ENCODE results near the gene SLC25A21. TPM values are rescaled to one million over a fixed set of nuclear protein-coding genes. Genes with fewer than 3 reads are reported as not detected.

SLC25A21 gene
- polyA plus RNA-seq, 4 donors = 0.22 to 1.4 (median 0.97) TPM

DNA sequence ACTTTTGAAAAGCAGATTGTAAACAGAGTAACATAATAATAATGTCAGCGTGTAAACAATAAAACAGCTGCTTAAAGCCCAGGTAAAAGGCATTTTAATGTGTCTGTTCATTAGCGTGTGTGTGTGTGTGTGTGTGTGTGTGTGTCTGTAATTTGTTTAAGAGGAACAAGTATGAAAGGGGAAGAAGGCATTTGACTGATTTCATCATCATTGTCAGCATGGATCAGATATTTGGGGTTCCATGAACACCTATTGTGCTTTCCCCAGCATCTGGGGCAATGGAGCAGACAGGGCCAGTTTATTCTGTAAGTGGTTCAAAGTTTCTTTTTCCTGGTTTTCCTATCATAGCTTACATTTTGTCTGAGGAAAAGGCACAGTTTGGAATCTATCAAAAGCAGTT lies 28.9 kb downstream of the SLC25A21 start:
- Histone ChIP-seq H3K27ac (ENCODE audit: low read depth in 1 of 3, low read length in 2 of 3) (no peak overlapping the region), H3K27me3 (ENCODE audit: control insufficient read depth in 3 of 3, insufficient read depth in 3 of 3, low read length in 3 of 3) (peaks cover 0 to 2% (median 0%) of the 10 kb centered on the region in 3 donors), H3K4me1 (ENCODE audit: control insufficient read depth in 3 of 3, insufficient read depth in 2 of 3, low read depth in 1 of 3, low read length in 2 of 3) (no peaks in the 10 kb centered on the region), H3K4me3 (ENCODE audit: low read depth in 1 of 3, low read length in 3 of 3) (no peak overlapping the region), H3K9me3 (ENCODE audit: control insufficient read depth in 2 of 2, insufficient read depth in 1 of 2, low read depth in 1 of 2, low read length in 1 of 2) (no peaks in the 10 kb centered on the region), H3K36me3 (ENCODE audit: control insufficient read depth in 3 of 3, insufficient read depth in 2 of 3, low read depth in 1 of 3, low read length in 3 of 3) (no peaks in the 10 kb centered on the region)
- WGBS, 3 donors = 71 to 82% (median 74%) methylated on average over 2 of the region's 2 CpGs
- FAIRE-seq (no peak), DNase-seq (no peak)

DNA sequence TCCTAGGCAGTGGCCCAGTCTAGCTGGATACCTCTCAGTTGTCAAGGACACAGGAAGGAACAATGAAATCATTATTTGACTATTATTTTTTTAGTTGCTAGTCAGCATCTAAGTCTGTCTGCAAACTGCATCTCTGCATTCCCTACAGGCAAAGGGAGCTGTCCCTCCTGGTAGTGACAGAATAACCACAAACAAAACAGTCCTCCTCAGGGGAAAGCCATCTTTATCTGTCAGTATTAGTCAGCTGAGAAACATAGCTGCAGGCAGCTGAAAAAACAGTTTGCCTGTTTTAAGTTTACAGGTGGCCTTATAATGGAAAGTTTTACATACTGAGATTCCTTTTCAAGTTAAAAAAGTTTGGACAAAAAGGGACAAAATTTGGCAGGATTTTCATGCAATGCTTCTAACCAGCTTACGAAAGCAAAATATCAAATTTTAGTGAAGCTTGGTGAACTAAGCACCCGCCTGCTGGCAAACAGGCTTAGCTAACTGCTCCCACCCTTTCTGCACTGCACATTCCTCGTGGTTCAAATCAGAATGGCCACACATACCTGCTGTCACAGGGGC lies 29.5 kb downstream of the SLC25A21 start:
- FAIRE-seq (no peak), DNase-seq (no peak)
- no peak overlapping the region for H3K27ac ChIP-seq (ENCODE audit: low read depth in 1 of 3, low read length in 2 of 3)
- no peaks in the 10 kb centered on the region for H3K4me1 ChIP-seq (ENCODE audit: control insufficient read depth in 3 of 3, insufficient read depth in 2 of 3, low read depth in 1 of 3, low read length in 2 of 3)
- H3K9me3 ChIP-seq (ENCODE audit: control insufficient read depth in 2 of 2, insufficient read depth in 1 of 2, low read depth in 1 of 2, low read length in 1 of 2) = no peaks in the 10 kb centered on the region
- peaks cover 0 to 2% (median 0%) of the 10 kb centered on the region in 3 donors for H3K27me3 ChIP-seq (ENCODE audit: control insufficient read depth in 3 of 3, insufficient read depth in 3 of 3, low read length in 3 of 3)
- no peaks in the 10 kb centered on the region for H3K36me3 ChIP-seq (ENCODE audit: control insufficient read depth in 3 of 3, insufficient read depth in 2 of 3, low read depth in 1 of 3, low read length in 3 of 3)
- WGBS, 3 donors = 66 to 73% (median 71%) methylated on average over 3 of the region's 3 CpGs
- no peak overlapping the region for H3K4me3 ChIP-seq (ENCODE audit: low read depth in 1 of 3, low read length in 3 of 3)

DNA sequence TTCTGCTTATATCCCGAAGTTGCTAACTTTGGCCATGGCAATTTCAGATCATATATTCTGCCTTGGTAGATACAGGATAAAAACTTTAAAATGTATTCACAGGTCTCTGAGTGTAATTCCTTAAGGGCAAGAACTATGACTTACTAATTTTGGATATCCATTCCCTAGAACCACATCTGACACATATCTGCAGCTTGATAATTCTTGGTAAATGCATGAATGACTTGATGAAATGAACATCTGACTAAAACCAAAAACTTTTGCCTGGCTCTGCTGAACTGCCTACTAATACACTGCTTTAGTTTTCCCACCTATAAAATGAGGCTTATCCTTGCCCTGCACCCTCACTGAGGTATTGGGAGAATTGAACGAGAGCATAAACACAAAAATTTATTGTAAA lies 32.2 kb downstream of the SLC25A21 start:
- 80 to 94% (median 87%) methylated on average over 2 of the region's 2 CpGs for WGBS, 3 donors
- Histone ChIP-seq H3K4me3 (ENCODE audit: low read depth in 1 of 3, low read length in 3 of 3) (no peak overlapping the region), H3K36me3 (ENCODE audit: control insufficient read depth in 3 of 3, insufficient read depth in 2 of 3, low read depth in 1 of 3, low read length in 3 of 3) (no peaks in the 10 kb centered on the region), H3K9me3 (ENCODE audit: control insufficient read depth in 2 of 2, insufficient read depth in 1 of 2, low read depth in 1 of 2, low read length in 1 of 2) (no peaks in the 10 kb centered on the region), H3K27ac (ENCODE audit: low read depth in 1 of 3, low read length in 2 of 3) (no peak overlapping the region), H3K27me3 (ENCODE audit: control insufficient read depth in 3 of 3, insufficient read depth in 3 of 3, low read length in 3 of 3) (peaks cover 0 to 2% (median 0%) of the 10 kb centered on the region in 3 donors), H3K4me1 (ENCODE audit: control insufficient read depth in 3 of 3, insufficient read depth in 2 of 3, low read depth in 1 of 3, low read length in 2 of 3) (no peaks in the 10 kb centered on the region)
- DNase-seq (no peak), FAIRE-seq (no peak)

DNA sequence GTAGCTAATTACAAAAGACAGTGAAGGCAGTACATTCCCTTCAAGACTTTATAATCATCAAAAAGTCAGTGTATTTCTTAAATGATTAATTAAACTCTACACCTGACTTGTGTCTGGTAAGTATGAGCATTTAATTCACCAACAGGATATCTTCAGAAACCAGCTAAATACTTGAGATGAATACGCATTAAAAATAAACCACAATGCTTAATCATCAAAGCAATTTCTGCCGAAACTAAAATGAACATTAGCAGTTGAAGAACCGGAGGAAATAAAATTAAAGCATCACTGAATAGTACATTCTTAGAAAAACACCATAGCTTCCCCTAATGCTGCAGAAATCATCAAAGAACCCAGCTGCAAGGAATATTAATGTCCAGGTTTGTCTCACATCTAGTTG lies 32.7 kb downstream of the SLC25A21 start:
- no peak for FAIRE-seq
- H3K27ac ChIP-seq (ENCODE audit: low read depth in 1 of 3, low read length in 2 of 3) = no peak overlapping the region
- H3K9me3 ChIP-seq (ENCODE audit: control insufficient read depth in 2 of 2, insufficient read depth in 1 of 2, low read depth in 1 of 2, low read length in 1 of 2) = no peaks in the 10 kb centered on the region
- no peaks in the 10 kb centered on the region for H3K36me3 ChIP-seq (ENCODE audit: control insufficient read depth in 3 of 3, insufficient read depth in 2 of 3, low read depth in 1 of 3, low read length in 3 of 3)
- no peaks in the 10 kb centered on the region for H3K4me1 ChIP-seq (ENCODE audit: control insufficient read depth in 3 of 3, insufficient read depth in 2 of 3, low read depth in 1 of 3, low read length in 2 of 3)
- no peak for DNase-seq
- H3K27me3 ChIP-seq (ENCODE audit: control insufficient read depth in 3 of 3, insufficient read depth in 3 of 3, low read length in 3 of 3) = peaks cover 0 to 2% (median 0%) of the 10 kb centered on the region in 3 donors
- no peak overlapping the region for H3K4me3 ChIP-seq (ENCODE audit: low read depth in 1 of 3, low read length in 3 of 3)
- WGBS, 3 donors = 79 to 89% (median 84%) methylated on average over 3 of the region's 3 CpGs

DNA sequence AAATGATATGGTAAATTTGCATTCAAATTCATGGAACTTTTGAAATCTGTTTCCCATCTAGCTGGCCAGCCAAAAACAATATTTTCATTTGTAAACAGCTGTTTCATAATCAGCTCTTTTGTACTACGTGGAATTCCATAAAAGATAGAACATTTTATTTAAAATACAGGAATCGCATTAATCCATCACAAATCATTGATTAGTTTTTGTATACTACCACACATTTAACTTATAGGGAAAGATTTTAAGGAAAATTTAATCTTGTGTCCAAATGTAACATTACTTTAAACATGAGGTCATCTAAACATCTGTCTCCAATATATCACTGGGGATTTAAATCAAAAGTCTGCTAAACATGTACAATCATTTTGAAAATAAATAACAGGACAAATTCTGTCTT lies 33.5 kb downstream of the SLC25A21 start:
- Histone ChIP-seq H3K27me3 (ENCODE audit: control insufficient read depth in 3 of 3, insufficient read depth in 3 of 3, low read length in 3 of 3) (peaks cover 0 to 2% (median 0%) of the 10 kb centered on the region in 3 donors), H3K4me3 (ENCODE audit: low read depth in 1 of 3, low read length in 3 of 3) (no peak overlapping the region), H3K36me3 (ENCODE audit: control insufficient read depth in 3 of 3, insufficient read depth in 2 of 3, low read depth in 1 of 3, low read length in 3 of 3) (no peaks in the 10 kb centered on the region), H3K4me1 (ENCODE audit: control insufficient read depth in 3 of 3, insufficient read depth in 2 of 3, low read depth in 1 of 3, low read length in 2 of 3) (no peaks in the 10 kb centered on the region), H3K9me3 (ENCODE audit: control insufficient read depth in 2 of 2, insufficient read depth in 1 of 2, low read depth in 1 of 2, low read length in 1 of 2) (no peaks in the 10 kb centered on the region), H3K27ac (ENCODE audit: low read depth in 1 of 3, low read length in 2 of 3) (no peak overlapping the region)
- FAIRE-seq (no peak), DNase-seq (no peak)
- 69 to 92% (median 84%) methylated on average over 2 of the region's 2 CpGs for WGBS, 3 donors

DNA sequence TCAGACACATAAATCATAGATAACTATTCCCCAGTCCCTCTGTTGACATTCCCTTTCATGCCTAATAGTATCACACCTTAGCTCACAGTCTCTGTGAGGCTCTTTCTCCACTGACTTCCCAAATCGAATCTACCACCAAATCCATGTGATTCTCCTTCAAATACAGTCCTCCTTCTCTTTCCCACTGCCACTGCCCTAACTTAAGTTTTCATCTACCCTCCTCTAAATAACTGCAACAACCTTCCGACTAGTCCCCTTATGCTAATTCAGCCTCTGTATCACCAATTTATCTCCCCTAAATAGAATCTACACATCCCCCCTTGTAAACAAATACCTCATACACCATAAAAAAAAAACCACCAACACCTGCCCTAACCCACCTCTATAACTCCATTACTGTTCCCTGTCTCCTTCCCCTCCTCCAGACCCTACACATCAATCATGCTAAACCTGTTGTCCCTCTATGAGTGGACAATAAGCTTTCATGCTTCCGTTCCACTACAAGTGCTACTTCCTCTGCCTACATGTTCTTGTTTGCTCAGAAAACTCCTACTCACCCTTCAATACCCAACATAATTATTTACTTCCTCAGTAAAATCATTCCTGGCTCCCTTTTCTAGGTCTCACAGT lies 39.0 kb downstream of the SLC25A21 start:
- Histone ChIP-seq H3K27ac (ENCODE audit: low read depth in 1 of 3, low read length in 2 of 3) (no peak overlapping the region), H3K27me3 (ENCODE audit: control insufficient read depth in 3 of 3, insufficient read depth in 3 of 3, low read length in 3 of 3) (peaks cover 0 to 3% (median 0%) of the 10 kb centered on the region in 3 donors), H3K4me3 (ENCODE audit: low read depth in 1 of 3, low read length in 3 of 3) (no peak overlapping the region), H3K9me3 (ENCODE audit: control insufficient read depth in 2 of 2, insufficient read depth in 1 of 2, low read depth in 1 of 2, low read length in 1 of 2) (no peaks in the 10 kb centered on the region), H3K4me1 (ENCODE audit: control insufficient read depth in 3 of 3, insufficient read depth in 2 of 3, low read depth in 1 of 3, low read length in 2 of 3) (no peaks in the 10 kb centered on the region), H3K36me3 (ENCODE audit: control insufficient read depth in 3 of 3, insufficient read depth in 2 of 3, low read depth in 1 of 3, low read length in 3 of 3) (no peaks in the 10 kb centered on the region)
- 79 to 88% (median 85%) methylated on average over 3 of the region's 3 CpGs for WGBS, 3 donors
- DNase-seq (no peak), FAIRE-seq (no peak)

DNA sequence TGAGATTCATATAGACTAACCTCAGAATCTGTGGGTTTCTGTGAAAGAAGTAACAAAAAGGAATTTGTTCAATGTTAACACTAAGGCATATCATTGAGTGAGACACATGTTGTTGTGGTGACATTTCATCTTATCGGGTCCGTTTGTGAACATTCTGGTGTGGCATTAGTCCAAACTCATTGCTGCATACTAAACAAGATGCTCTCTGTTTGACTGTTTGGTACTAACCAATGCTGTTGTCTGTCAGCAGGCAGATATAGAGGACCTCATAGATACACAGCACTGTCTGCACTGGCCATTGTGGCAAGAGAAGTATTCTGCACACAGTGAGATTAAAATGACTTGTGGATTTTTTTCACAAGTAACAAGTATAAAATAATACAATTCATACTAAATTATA lies 41.2 kb downstream of the SLC25A21 start:
- FAIRE-seq = no peak
- peaks cover 0 to 3% (median 0%) of the 10 kb centered on the region in 3 donors for H3K27me3 ChIP-seq (ENCODE audit: control insufficient read depth in 3 of 3, insufficient read depth in 3 of 3, low read length in 3 of 3)
- WGBS, 3 donors = 65 to 75% (median 71%) methylated on average over 2 of the region's 2 CpGs

DNA sequence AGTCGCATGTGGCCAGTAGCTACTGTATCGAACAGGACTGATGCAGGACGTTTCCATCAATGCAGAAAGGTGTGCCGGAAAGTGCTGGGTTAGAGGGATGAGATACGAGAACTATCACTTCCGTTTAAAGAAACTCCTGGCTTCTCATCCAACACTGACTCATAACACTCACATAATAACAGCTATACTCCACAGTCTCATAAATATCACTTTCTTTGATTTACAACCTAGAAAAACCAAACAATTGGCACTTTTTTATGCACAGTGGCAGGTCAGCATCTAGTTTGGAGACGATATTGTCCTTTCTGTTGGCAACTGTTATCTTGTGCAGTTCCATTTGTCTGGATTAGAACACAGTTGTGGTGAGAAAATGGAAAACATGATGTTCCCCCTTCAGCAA lies 43.4 kb downstream of the SLC25A21 start:
- Histone ChIP-seq H3K9me3 (ENCODE audit: control insufficient read depth in 2 of 2, insufficient read depth in 1 of 2, low read depth in 1 of 2, low read length in 1 of 2) (no peaks in the 10 kb centered on the region), H3K27ac (ENCODE audit: low read depth in 1 of 3, low read length in 2 of 3) (no peak overlapping the region), H3K27me3 (ENCODE audit: control insufficient read depth in 3 of 3, insufficient read depth in 3 of 3, low read length in 3 of 3) (peaks cover 0 to 3% (median 0%) of the 10 kb centered on the region in 3 donors), H3K36me3 (ENCODE audit: control insufficient read depth in 3 of 3, insufficient read depth in 2 of 3, low read depth in 1 of 3, low read length in 3 of 3) (no peaks in the 10 kb centered on the region), H3K4me3 (ENCODE audit: low read depth in 1 of 3, low read length in 3 of 3) (no peak overlapping the region), H3K4me1 (ENCODE audit: control insufficient read depth in 3 of 3, insufficient read depth in 2 of 3, low read depth in 1 of 3, low read length in 2 of 3) (no peaks in the 10 kb centered on the region)
- DNase-seq (no peak), FAIRE-seq (no peak)
- 81 to 82% (median 81%) methylated on average over 7 of the region's 7 CpGs for WGBS, 3 donors

More for the DNA sequence above, 41.2 kb downstream of the SLC25A21 start:
- DNase-seq = no peak
- no peak overlapping the region for H3K4me3 ChIP-seq (ENCODE audit: low read depth in 1 of 3, low read length in 3 of 3)
- no peaks in the 10 kb centered on the region for H3K4me1 ChIP-seq (ENCODE audit: control insufficient read depth in 3 of 3, insufficient read depth in 2 of 3, low read depth in 1 of 3, low read length in 2 of 3)
- H3K36me3 ChIP-seq (ENCODE audit: control insufficient read depth in 3 of 3, insufficient read depth in 2 of 3, low read depth in 1 of 3, low read length in 3 of 3) = no peaks in the 10 kb centered on the region
- no peaks in the 10 kb centered on the region for H3K9me3 ChIP-seq (ENCODE audit: control insufficient read depth in 2 of 2, insufficient read depth in 1 of 2, low read depth in 1 of 2, low read length in 1 of 2)
- no peak overlapping the region for H3K27ac ChIP-seq (ENCODE audit: low read depth in 1 of 3, low read length in 2 of 3)

DNA sequence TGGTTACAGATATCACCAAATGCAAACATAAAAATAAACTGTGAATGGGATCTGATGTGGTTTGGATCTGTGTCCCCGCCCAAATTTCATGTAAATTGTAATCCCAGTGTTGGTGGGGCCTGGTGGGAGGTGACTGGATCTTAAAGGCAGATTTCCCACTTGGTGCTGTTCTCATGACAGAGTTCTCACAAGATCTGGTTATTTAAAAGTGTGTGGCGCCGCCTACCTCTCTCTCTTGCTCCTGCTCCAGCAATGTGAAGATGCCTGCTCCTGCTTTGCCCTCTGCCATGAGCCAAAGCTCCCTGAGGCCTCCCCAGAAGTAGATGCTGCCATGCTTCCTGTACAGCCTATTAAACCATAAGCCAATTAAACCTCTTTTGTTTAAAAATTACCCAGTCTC lies 47.8 kb downstream of the SLC25A21 start:
- no peak for FAIRE-seq
- 77 to 87% (median 86%) methylated on average over 3 of the region's 3 CpGs for WGBS, 3 donors
- no peaks in the 10 kb centered on the region for H3K27me3 ChIP-seq (ENCODE audit: control insufficient read depth in 3 of 3, insufficient read depth in 3 of 3, low read length in 3 of 3)

More for the DNA sequence above, 47.8 kb downstream of the SLC25A21 start:
- DNase-seq = no peak
- Histone ChIP-seq H3K4me3 (ENCODE audit: low read depth in 1 of 3, low read length in 3 of 3) (no peak overlapping the region), H3K27ac (ENCODE audit: low read depth in 1 of 3, low read length in 2 of 3) (no peak overlapping the region), H3K9me3 (ENCODE audit: control insufficient read depth in 2 of 2, insufficient read depth in 1 of 2, low read depth in 1 of 2, low read length in 1 of 2) (no peaks in the 10 kb centered on the region), H3K36me3 (ENCODE audit: control insufficient read depth in 3 of 3, insufficient read depth in 2 of 3, low read depth in 1 of 3, low read length in 3 of 3) (no peaks in the 10 kb centered on the region), H3K4me1 (ENCODE audit: control insufficient read depth in 3 of 3, insufficient read depth in 2 of 3, low read depth in 1 of 3, low read length in 2 of 3) (no peaks in the 10 kb centered on the region)

Measured in small intestine (tissue), 7 donors.